ENCODE results near the gene VAV2. TPM values are rescaled to one million over a fixed set of nuclear protein-coding genes. Genes with fewer than 3 reads are reported as not detected.

The VAV2 gene
- total and polyA plus RNA-seq, 9 of the 15 experiments (the other 6 are each of a cell fraction or from before 2014, with no cell fraction given) = 0.01 to 2.7 (median 1.0) TPM; not detected in 1

DNA sequence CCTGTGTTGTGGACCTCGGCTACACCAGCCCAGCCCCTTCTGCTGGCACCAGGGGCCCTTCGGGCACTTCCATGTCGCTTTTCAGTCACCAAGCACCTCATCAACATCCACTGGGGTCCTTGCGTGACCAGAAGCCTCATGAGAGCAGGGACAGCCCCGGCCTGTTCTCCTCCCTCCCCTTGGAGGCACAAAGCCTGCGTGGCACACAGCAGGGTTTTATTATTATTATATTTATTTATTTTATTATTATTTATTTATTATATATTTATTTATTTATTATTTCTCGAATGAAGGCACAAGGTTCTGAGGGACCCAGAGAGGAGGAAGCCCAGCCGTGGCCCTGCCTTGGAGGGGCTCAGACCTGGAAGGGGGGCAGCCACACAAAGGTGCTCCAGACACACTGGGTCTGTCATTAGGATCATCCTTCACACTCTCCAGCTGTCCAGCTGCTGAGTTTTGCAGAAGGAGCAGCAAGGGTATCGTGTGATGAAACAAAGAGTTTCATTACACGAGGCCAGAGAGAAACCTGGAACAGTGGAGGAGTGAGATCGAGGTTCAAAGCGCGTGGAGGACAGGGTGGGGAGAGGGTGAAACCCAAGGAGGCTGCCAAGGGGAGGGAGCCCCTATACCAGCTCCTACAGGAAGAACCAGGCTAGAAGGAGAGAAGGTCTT is 5.2 kb downstream of the VAV2 start:
- no peak for DNase-seq (ENCODE audit: extremely low read depth in 1 of 4, low spot score in 3 of 4)
- Histone ChIP-seq H3K36me3 (ENCODE audit: control insufficient read depth, insufficient read depth, low read length) (no peaks in the 10 kb centered on the region), H3K9me3 (replicated peaks; ENCODE audit: control insufficient read depth, insufficient read depth, low read depth, low read length) (no peaks in the 10 kb centered on the region), H3K4me3 (no peak overlapping the region), H4K20me1 (replicated peaks; ENCODE audit: control insufficient read depth, insufficient read depth, low read length) (peaks cover 25% of the 10 kb centered on the region), H3K9ac (ENCODE audit: insufficient read depth in 1 of 2, low read depth in 2 of 2, low read length in 2 of 2) (no peak overlapping the region; a peak in 1 of 4 replicates), H3K27ac (ENCODE audit: extremely low read depth, low read depth, low read length) (no peak overlapping the region), H3K79me2 (ENCODE audit: control insufficient read depth, insufficient read depth, low read length) (no peaks in the 10 kb centered on the region), H3K27me3 (ENCODE audit: control insufficient read depth in 2 of 2, insufficient read depth in 2 of 2, low read length in 2 of 2) (peaks cover 3 to 58% of the 10 kb centered on the region in 2 experiments; a peak in 4 of 5 replicates), H2AFZ (ENCODE audit: low read depth, low read length) (no peak overlapping the region), H3K4me1 (replicated peaks in 1 of 2; ENCODE audit: control insufficient read depth in 2 of 2, insufficient read depth in 2 of 2, low read length in 2 of 2) (peaks cover 0 to 23% of the 10 kb centered on the region in 2 experiments; a peak in 2 of 5 replicates), H3K4me2 (ENCODE audit: insufficient read depth, low read length) (no peak overlapping the region), H3K9me1 (ENCODE audit: control insufficient read depth, insufficient read depth, low read length) (peaks cover 2% of the 10 kb centered on the region)
- no peak for TF ChIP-seq ZNF696 (CRISPR knock-in tag; conservative IDR thresholded peaks at IDR 0.05)
- no peak for TF ChIP-seq CHD2 (IDR thresholded peaks at IDR 0.05; ENCODE audit: low read depth, low read length)
- no peak for TF ChIP-seq RAD51 (IDR thresholded peaks at IDR 0.05; ENCODE audit: borderline replicate concordance, low read depth)
- no peak for TF ChIP-seq MYC (IDR thresholded peaks at IDR 0.05; ENCODE audit: low read depth, low read length)
- TF ChIP-seq MYC (CRISPR knock-in tag; IDR thresholded peaks at IDR 0.05; ENCODE audit: borderline replicate concordance, low read depth) = no peak
- no peak for TF ChIP-seq ZNF551 (CRISPR knock-in tag; IDR thresholded peaks at IDR 0.05)
- no peak for TF ChIP-seq CREM (IDR thresholded peaks at IDR 0.05; ENCODE audit: low read depth)
- TF ChIP-seq, protein P1, sequence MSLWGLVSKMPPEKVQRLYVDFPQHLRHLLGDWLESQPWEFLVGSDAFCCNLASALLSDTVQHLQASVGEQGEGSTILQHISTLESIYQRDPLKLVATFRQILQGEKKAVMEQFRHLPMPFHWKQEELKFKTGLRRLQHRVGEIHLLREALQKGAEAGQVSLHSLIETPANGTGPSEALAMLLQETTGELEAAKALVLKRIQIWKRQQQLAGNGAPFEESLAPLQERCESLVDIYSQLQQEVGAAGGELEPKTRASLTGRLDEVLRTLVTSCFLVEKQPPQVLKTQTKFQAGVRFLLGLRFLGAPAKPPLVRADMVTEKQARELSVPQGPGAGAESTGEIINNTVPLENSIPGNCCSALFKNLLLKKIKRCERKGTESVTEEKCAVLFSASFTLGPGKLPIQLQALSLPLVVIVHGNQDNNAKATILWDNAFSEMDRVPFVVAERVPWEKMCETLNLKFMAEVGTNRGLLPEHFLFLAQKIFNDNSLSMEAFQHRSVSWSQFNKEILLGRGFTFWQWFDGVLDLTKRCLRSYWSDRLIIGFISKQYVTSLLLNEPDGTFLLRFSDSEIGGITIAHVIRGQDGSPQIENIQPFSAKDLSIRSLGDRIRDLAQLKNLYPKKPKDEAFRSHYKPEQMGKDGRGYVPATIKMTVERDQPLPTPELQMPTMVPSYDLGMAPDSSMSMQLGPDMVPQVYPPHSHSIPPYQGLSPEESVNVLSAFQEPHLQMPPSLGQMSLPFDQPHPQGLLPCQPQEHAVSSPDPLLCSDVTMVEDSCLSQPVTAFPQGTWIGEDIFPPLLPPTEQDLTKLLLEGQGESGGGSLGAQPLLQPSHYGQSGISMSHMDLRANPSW (CRISPR knock-in tag; IDR thresholded peaks at IDR 0.05) = no peak
- no peak for TF ChIP-seq ZNF507 (tag; conservative IDR thresholded peaks at IDR 0.05)
- BruUV-seq (replicated peaks) = no TSS peak
- CTCF ChIA-PET (ENCODE audit: low intra/inter-chr PET ratio) = no interaction called here
- 2% methylated on average over 12 of the region's 13 CpGs for WGBS (ENCODE audit: insufficient coverage, low coverage, missing lambda C conversion rate)
- in situ Hi-C loops (cut with MboI) (no loop called here), intact Hi-C loops (cut with micrococcal nuclease) (no loop called here)
- no peak for FAIRE-seq
- ATAC-seq = no peak
- POLR2A ChIA-PET = no interaction called here

All from K562 (cell line).